Panc1 (cell line): ENCODE data around the gene BAX.

Source experiments
- CTCF ChIP-seq: fragments of 450-650 bp; IDR thresholded peaks from 2 replicates; pipeline ENCODE4 v1.5.1; 2017; ENCODE audit warnings: mild to moderate bottlenecking
- POLR2AphosphoS5 ChIP-seq: IDR thresholded peaks from 2 replicates; pipeline ENCODE4 v1.6.1; 2012; ENCODE audit warnings: mild to moderate bottlenecking, low read depth, low read length, moderate library complexity
- REST ChIP-seq, 2 experiments: IDR thresholded peaks; 2 replicates each; pipeline ENCODE4 v1.6.1; 2011 to 2012; ENCODE audit warnings: low read depth in 2 of 2, control low read depth in 1 of 2, low read length in 1 of 2, mild to moderate bottlenecking in 1 of 2, moderate library complexity in 1 of 2; ENCODE audit not compliant: insufficient read depth in 1 of 2

- TF ChIP-seq CTCF = no peak
- TF ChIP-seq REST (IDR thresholded peaks at IDR 0.05; ENCODE audit: insufficient read depth in 1 of 2, low read depth in 2 of 2, low read length in 1 of 2) = no peak
- TF ChIP-seq POLR2AphosphoS5 = no peak
Observed at GRCh38 chr19:48926909-48927308, 27.8 kb upstream of the BAX start.
